ENCODE data around the gene PUS10. TPM values are rescaled to one million over a fixed set of nuclear protein-coding genes. Genes with fewer than 3 reads are reported as not detected.

Gene PUS10
- total RNA-seq, 1 experiment from 2014 or later, result 5.2 TPM

- no peak for DNase-seq (ENCODE audit: low read depth, low spot score)
- in situ Hi-C loops (cut with HindIII; ENCODE audit: low pct_unique_long_range_greater_than_20kb, low sequenced_read_pairs) (no loop called here), intact Hi-C loops (cut with micrococcal nuclease; ENCODE audit: unreplicated experiment) (no loop called here)
- Histone ChIP-seq H3K27me3 (ENCODE audit: control insufficient read depth, insufficient read depth, low read length) (no peaks in the 10 kb centered on the region), H3K27ac (ENCODE audit: low read length) (no peak overlapping the region), H3K9me3 (ENCODE audit: control insufficient read depth, insufficient read depth, low read depth, low read length) (no peaks in the 10 kb centered on the region), H3K4me3 (ENCODE audit: low read depth in 2 of 2, low read length in 2 of 2) (no peak overlapping the region), H3K36me3 (ENCODE audit: control insufficient read depth, insufficient read depth, low read length) (no peaks in the 10 kb centered on the region), H3K4me1 (ENCODE audit: control insufficient read depth, insufficient read depth, low read length) (no peaks in the 10 kb centered on the region)
- ATAC-seq, result no peak
- TF ChIP-seq TCF7L2 (IDR thresholded peaks at IDR 0.05; ENCODE audit: low read depth, low read length) (no peak), SIN3A (IDR thresholded peaks at IDR 0.05; ENCODE audit: borderline replicate concordance, insufficient read depth, low read depth, low read length) (no peak), CTCF (IDR thresholded peaks at IDR 0.05) (no peak), REST (IDR thresholded peaks at IDR 0.05; ENCODE audit: insufficient read depth in 1 of 2, low read depth in 2 of 2, low read length in 1 of 2) (no peak), POLR2AphosphoS5 (IDR thresholded peaks at IDR 0.05; ENCODE audit: low read depth, low read length) (no peak)
- ChIA-PET CTCF (no interaction called here), POLR2A (no interaction called here)
- no TSS peak for BruUV-seq (replicated peaks)
These were observed 52.6 kb downstream of the PUS10 start for GRCh38 chr2:60965499-60965785.

GRCh38 chr2:60964651-60965498, 53.2 kb downstream of the PUS10 start:
- ChIA-PET CTCF (interaction anchor here (1.6 kb wide), 1 partner anchor 10 kb away, joined by 3 read pairs; no protein-coding TSS in a partner anchor), POLR2A (no interaction called here)
- Histone ChIP-seq H3K27ac (ENCODE audit: low read length) (no peak overlapping the region), H3K4me3 (ENCODE audit: low read depth in 2 of 2, low read length in 2 of 2) (no peak overlapping the region), H3K36me3 (ENCODE audit: control insufficient read depth, insufficient read depth, low read length) (no peaks in the 10 kb centered on the region), H3K9me3 (ENCODE audit: control insufficient read depth, insufficient read depth, low read depth, low read length) (no peaks in the 10 kb centered on the region), H3K27me3 (ENCODE audit: control insufficient read depth, insufficient read depth, low read length) (no peaks in the 10 kb centered on the region), H3K4me1 (ENCODE audit: control insufficient read depth, insufficient read depth, low read length) (no peaks in the 10 kb centered on the region)
- ATAC-seq, result no peak
- TF ChIP-seq SIN3A (IDR thresholded peaks at IDR 0.05; ENCODE audit: borderline replicate concordance, insufficient read depth, low read depth, low read length) (no peak), POLR2AphosphoS5 (IDR thresholded peaks at IDR 0.05; ENCODE audit: low read depth, low read length) (no peak), CTCF (IDR thresholded peaks at IDR 0.05) (no peak), REST (IDR thresholded peaks at IDR 0.05; ENCODE audit: insufficient read depth in 1 of 2, low read depth in 2 of 2, low read length in 1 of 2) (no peak), TCF7L2 (IDR thresholded peaks at IDR 0.05; ENCODE audit: low read depth, low read length) (no peak)
- in situ Hi-C loops (cut with HindIII; ENCODE audit: low pct_unique_long_range_greater_than_20kb, low sequenced_read_pairs), result no loop called here
- intact Hi-C loops (cut with micrococcal nuclease; ENCODE audit: unreplicated experiment), result no loop called here
- BruUV-seq (replicated peaks), result no TSS peak
- no peak for DNase-seq (ENCODE audit: low read depth, low spot score)
